Stimulated activated CD4-positive, alpha-beta T cell treated with anti-CD3 and anti-CD28 coated beads, TNF-alpha, amount 100 ng/mL, for 24 hours (primary cell): ENCODE measurements around the gene PRDM15.

ENCODE experiments used
- DNase-seq, 3 experiments: peaks; one replicate each; pipeline ENCODE4 v3.0.0-alpha.2; 2020; ENCODE audit warnings: low read depth in 3 of 3

Gene PRDM15, protein sequence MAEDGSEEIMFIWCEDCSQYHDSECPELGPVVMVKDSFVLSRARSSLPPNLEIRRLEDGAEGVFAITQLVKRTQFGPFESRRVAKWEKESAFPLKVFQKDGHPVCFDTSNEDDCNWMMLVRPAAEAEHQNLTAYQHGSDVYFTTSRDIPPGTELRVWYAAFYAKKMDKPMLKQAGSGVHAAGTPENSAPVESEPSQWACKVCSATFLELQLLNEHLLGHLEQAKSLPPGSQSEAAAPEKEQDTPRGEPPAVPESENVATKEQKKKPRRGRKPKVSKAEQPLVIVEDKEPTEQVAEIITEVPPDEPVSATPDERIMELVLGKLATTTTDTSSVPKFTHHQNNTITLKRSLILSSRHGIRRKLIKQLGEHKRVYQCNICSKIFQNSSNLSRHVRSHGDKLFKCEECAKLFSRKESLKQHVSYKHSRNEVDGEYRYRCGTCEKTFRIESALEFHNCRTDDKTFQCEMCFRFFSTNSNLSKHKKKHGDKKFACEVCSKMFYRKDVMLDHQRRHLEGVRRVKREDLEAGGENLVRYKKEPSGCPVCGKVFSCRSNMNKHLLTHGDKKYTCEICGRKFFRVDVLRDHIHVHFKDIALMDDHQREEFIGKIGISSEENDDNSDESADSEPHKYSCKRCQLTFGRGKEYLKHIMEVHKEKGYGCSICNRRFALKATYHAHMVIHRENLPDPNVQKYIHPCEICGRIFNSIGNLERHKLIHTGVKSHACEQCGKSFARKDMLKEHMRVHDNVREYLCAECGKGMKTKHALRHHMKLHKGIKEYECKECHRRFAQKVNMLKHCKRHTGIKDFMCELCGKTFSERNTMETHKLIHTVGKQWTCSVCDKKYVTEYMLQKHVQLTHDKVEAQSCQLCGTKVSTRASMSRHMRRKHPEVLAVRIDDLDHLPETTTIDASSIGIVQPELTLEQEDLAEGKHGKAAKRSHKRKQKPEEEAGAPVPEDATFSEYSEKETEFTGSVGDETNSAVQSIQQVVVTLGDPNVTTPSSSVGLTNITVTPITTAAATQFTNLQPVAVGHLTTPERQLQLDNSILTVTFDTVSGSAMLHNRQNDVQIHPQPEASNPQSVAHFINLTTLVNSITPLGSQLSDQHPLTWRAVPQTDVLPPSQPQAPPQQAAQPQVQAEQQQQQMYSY

GRCh38 chr21:41879190-41879998 is at the start of gene PRDM15:
Gene PRDM15, minus strand, starts transcription at chr21:41879344. Its CDS starts 18,981 bp downstream, at chr21:41860363.
- peak; percentile 76 to 85 (median 80) for DNase-seq

GRCh38 chr21:41928621-41929220 is 49.6 kb upstream of the PRDM15 start:
- no peak for DNase-seq

GRCh38 chr21:41927727-41928409 is 48.7 kb upstream of the PRDM15 start:
- DNase-seq = no peak

DNA sequence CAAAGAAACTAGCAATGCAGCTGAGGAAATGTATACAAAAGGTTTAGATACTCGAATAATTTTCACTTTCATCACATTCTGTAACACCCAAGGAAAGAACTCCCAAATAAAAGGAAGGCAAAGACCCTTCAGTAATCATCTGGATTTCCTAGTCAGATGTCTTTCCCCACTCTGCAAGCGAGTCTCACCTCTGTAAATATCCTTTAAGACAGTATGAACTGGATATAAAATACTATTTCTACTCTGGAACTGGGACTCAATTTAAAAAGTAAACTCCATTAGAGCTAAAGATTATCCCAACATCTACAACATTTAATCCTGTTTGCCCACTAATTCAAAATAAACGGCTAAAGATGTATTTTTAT is 47.6 kb upstream of the PRDM15 start:
- DNase-seq = no peak

- peak in 1 of 3 experiments; percentile 13 for DNase-seq
These were observed 47.1 kb upstream of the PRDM15 start for GRCh38 chr21:41926117-41926806.

- no peak for DNase-seq
These were observed 46.6 kb upstream of the PRDM15 start for GRCh38 chr21:41925767-41926116.

GRCh38 chr21:41924368-41924754 is 45.2 kb upstream of the PRDM15 start:
- DNase-seq = no peak

DNA sequence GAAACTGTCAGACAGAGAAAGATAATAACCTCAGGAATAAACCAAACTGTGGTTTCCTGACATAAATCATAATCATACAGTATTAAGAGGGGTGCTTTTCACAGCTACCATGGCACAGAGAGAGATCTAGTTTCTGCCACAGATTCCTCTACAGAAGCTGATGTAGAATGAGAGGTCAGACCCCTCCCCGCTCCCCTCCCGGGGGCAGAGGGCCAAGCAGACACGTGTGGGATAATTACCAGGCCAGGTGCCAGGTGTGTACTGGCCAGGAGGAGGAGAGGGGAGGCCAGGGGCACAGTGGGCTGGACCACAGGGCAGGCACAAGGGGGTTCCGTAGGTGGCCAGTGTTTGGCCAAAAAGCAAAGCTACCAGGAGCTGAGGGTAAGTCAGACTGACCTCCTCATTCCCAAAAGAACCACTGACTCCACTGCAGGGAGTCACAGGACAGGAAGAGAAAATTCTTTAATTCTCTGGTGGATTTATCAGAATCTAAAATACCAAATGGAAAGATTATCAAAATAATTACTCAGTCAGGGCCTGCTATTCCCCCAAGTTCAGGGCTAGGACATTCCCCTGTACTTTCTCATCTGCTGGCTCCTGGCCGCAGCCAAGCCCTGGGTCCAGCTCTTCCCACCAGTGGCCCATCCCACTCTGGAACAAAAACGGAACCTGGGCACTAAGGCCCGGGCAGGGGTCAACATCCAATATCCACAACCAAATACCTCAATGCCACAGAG is 44.7 kb upstream of the PRDM15 start:
- DNase-seq = no peak

DNA sequence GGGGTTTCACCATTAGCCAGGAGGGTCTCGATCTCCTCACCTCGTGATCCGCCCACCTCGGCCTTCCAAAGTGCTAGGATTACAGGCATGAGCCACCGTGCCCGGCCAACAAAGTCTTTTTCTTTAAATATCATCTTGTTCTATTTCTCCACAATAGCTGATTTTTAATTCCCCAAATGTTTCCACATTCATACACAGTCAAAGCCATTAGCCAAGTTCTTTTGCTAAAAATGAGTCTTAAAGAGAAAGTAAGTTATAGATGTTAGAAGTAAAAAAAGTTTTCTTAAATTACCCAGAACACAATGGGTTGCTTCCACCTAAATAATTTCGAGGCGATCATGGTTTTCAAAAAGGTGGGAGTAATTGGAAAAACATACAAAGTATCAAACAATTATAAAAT is 44.0 kb upstream of the PRDM15 start:
- no peak for DNase-seq

- no peak for DNase-seq
These were observed 41.9 kb upstream of the PRDM15 start for GRCh38 chr21:41921021-41921420.

- DNase-seq = no peak
These were observed 41.3 kb upstream of the PRDM15 start for GRCh38 chr21:41920476-41920875.

DNA sequence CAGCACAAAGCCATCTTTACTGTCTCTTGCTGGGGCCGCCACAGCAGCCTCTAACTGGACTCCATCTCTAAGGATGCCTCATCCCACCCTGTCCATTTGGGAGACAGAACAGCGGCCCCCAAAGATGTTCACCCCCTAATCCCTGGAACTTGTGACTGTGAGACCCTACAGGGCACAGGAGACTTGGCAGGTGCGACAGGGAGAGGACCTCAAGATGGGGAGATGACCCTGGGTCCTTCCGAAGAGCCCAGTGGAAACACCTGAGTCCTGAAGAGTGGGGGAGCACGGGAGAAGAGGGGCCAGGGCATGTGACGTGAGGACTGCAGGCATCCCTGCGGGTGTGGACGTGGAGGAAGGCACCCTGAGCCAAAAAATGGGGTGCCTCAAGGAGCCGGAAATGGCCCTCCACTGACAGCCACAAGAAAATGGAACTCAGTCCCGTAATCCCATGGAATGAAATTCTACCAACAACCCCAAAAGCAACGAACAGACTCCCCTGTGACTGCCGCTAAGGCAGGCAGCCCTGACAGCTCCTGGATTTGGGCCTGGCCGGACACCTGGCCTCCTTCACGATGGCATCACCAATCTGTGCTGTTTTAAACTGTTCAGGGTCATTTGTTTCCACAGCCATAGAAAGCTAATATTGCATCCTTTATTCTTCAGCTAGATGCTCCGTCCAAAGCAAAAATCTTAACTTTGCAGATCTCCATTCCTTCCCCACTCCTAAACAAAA is 40.7 kb upstream of the PRDM15 start:
- DNase-seq = no peak

GRCh38 chr21:41918561-41919358 is 39.6 kb upstream of the PRDM15 start:
- DNase-seq = no peak

- DNase-seq = no peak
These were observed 38.4 kb upstream of the PRDM15 start for GRCh38 chr21:41917531-41917930.

DNA sequence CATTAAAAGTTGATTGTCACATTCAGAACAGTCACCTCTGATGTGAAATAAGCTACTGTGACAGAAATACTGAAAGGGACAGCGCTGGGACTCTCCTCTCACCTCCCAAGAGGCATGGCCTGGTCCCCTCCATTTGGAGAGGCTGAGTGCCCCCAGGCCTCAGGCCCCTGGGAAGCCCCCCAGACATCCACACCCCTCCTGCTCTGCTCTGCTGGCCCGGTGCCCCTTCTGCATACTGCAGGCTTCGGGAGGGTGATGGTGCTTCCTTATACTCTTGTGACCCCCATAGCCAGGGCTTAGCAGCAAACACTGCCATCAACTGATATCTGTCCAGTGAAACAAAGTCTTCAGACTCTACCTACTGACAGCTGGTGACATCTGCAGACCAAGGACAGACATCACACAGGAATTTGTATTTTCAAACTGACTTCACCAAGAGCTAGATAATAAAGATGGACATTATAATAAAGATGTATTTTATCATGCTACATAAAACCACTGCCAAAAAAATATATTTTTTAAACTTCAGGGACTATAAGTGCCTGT is 37.8 kb upstream of the PRDM15 start:
- DNase-seq = no peak

GRCh38 chr21:41914965-41915364 is 35.8 kb upstream of the PRDM15 start:
- no peak for DNase-seq

GRCh38 chr21:41914358-41914757 is 35.2 kb upstream of the PRDM15 start:
- no peak for DNase-seq
